Urothelium cell line (cell line): Measurements from ENCODE around the gene GRIA2.
"Not testable (repeated sequence)": the region's sequence is repeated elsewhere in the genome, so short reads cannot be mapped to it uniquely, and the experiment has no call there.

Experiments used
- DNase-seq: peaks from one replicate; pipeline ENCODE4 v3.0.0; 2011; ENCODE audit warnings: low spot score, mixed read lengths
- FAIRE-seq: peaks from 2 replicates; lab custom pipeline; 2011; peaks lifted over from hg19 to GRCh38; lab: Jason Lieb, UNC

Gene GRIA2

GRCh38 chr4:157220371-157220881 is at the start of gene GRIA2:
TSS of gene GRIA2 (plus strand) at chr4:157220728. CDS start at chr4:157221043, 315 bp downstream.
- DNase-seq (peak; percentile 4), FAIRE-seq (no peak)

GRCh38 chr4:157172011-157172410 is 48.5 kb upstream of the GRIA2 start:
- FAIRE-seq (no peak), DNase-seq (no peak)

- not testable (repeated sequence) for DNase-seq, FAIRE-seq
Observed at GRCh38 chr4:157180268-157180667, 40.3 kb upstream of the GRIA2 start.

- FAIRE-seq (no peak), DNase-seq (no peak)
Observed at GRCh38 chr4:157184300-157184699, 36.2 kb upstream of the GRIA2 start.

- DNase-seq (no peak), FAIRE-seq (no peak)
Observed at GRCh38 chr4:157185363-157185762, 35.2 kb upstream of the GRIA2 start.

GRCh38 chr4:157195374-157195773 is 25.2 kb upstream of the GRIA2 start:
- DNase-seq (no peak), FAIRE-seq (no peak)

GRCh38 chr4:157196046-157196445 is 24.5 kb upstream of the GRIA2 start:
- DNase-seq: no peak
- FAIRE-seq: no peak

- FAIRE-seq: no peak
- peak; percentile 29 for DNase-seq
Observed at GRCh38 chr4:157204634-157205244, 15.8 kb upstream of the GRIA2 start.

- peak; percentile 7 for DNase-seq
- no peak for FAIRE-seq
Observed at GRCh38 chr4:157217708-157218107, 2.8 kb upstream of the GRIA2 start.

GRCh38 chr4:157219711-157220370 is 687 bp upstream of the GRIA2 start:
- no peak for DNase-seq
- no peak for FAIRE-seq

GRCh38 chr4:157221426-157221894 is 932 bp downstream of the GRIA2 start:
- no peak for FAIRE-seq
- no peak for DNase-seq

GRCh38 chr4:157221895-157222770 is 1.6 kb downstream of the GRIA2 start:
- DNase-seq: no peak
- FAIRE-seq: no peak

GRCh38 chr4:157222771-157223160 is 2.2 kb downstream of the GRIA2 start:
- no peak for DNase-seq

GRCh38 chr4:157223456-157223855 is 2.9 kb downstream of the GRIA2 start:
- DNase-seq (no peak), FAIRE-seq (no peak)

More at GRCh38 chr4:157222771-157223160, 2.2 kb downstream of the GRIA2 start:
- FAIRE-seq: no peak

- FAIRE-seq (no peak), DNase-seq (no peak)
Observed at GRCh38 chr4:157225096-157225495, 4.6 kb downstream of the GRIA2 start.

GRCh38 chr4:157226035-157226434 is 5.5 kb downstream of the GRIA2 start:
- no peak for DNase-seq
- FAIRE-seq: no peak

- DNase-seq (no peak), FAIRE-seq (no peak)
Observed at GRCh38 chr4:157226601-157227000, 6.1 kb downstream of the GRIA2 start.

GRCh38 chr4:157231525-157231924 is 11.0 kb downstream of the GRIA2 start:
- FAIRE-seq (no peak), DNase-seq (no peak)

- DNase-seq (no peak), FAIRE-seq (no peak)
Observed at GRCh38 chr4:157242871-157243270, 22.3 kb downstream of the GRIA2 start.

- FAIRE-seq: no peak
- no peak for DNase-seq
Observed at GRCh38 chr4:157244348-157244747, 23.8 kb downstream of the GRIA2 start.

- DNase-seq (no peak), FAIRE-seq (no peak)
Observed at GRCh38 chr4:157245351-157245750, 24.8 kb downstream of the GRIA2 start.
